Body of pancreas (tissue), 4 donors: ENCODE data around the gene RFTN1.

Experiments used
- POLR2A ChIP-seq, 3 donors: fragments of 450-650 bp; IDR thresholded peaks; one replicate each; pipeline ENCODE4 v1.6.1; 2016; ENCODE audit warnings: antibody characterized with exemption in 3 of 3, mild to moderate bottlenecking in 2 of 3
- TF ChIP-seq, protein P1 (sequence below), 7 experiments: fragments of 450-650 bp in 4 of 7; fragments of 200-600 bp in 3 of 7; sonication (generic) in 3 of 7; IDR thresholded peaks; one replicate each; pipeline ENCODE4 v1.5.1; 2016 to 2019; ENCODE audit warnings: antibody characterized with exemption in 7 of 7

DNA sequence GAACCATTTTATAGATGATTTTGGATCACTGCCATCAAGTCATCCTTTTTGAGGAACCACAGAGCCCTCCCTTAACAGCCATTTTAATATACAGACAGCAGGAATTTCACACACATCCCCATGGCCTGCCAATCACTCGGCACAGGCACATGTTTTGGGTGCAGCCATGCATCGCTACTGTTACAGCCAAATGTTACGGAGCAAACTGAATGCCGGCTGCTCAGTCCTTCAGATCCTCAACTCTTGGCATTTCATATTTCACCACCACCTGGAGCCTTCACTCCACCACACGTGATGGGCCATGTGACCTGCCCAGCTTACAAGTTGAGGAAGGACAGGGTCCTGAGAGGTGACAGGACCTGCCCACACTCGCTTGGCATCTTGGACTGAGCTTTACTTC, 157.7 kb downstream of the RFTN1 start:
- TF ChIP-seq, protein P1, sequence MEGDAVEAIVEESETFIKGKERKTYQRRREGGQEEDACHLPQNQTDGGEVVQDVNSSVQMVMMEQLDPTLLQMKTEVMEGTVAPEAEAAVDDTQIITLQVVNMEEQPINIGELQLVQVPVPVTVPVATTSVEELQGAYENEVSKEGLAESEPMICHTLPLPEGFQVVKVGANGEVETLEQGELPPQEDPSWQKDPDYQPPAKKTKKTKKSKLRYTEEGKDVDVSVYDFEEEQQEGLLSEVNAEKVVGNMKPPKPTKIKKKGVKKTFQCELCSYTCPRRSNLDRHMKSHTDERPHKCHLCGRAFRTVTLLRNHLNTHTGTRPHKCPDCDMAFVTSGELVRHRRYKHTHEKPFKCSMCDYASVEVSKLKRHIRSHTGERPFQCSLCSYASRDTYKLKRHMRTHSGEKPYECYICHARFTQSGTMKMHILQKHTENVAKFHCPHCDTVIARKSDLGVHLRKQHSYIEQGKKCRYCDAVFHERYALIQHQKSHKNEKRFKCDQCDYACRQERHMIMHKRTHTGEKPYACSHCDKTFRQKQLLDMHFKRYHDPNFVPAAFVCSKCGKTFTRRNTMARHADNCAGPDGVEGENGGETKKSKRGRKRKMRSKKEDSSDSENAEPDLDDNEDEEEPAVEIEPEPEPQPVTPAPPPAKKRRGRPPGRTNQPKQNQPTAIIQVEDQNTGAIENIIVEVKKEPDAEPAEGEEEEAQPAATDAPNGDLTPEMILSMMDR (IDR thresholded peaks at IDR 0.05) = no peak
- no peak for TF ChIP-seq POLR2A (IDR thresholded peaks at IDR 0.05)
